Stimulated activated CD8-positive, alpha-beta memory T cell treated with anti-CD3 and anti-CD28 coated beads, Interleukin-7, amount 100 ng/mL, for 1 hour (primary cell): ENCODE data around the gene PRXL2B.
"Not testable (repeated sequence)": the region's sequence is repeated elsewhere in the genome, so short reads cannot be mapped to it uniquely, and the experiment has no call there.

ENCODE experiments used
- DNase-seq, 2 donors: peaks; one replicate each; pipeline ENCODE4 v3.0.0-alpha.2; 2020; ENCODE audit warnings: low read depth in 2 of 2

PRXL2B gene

DNA sequence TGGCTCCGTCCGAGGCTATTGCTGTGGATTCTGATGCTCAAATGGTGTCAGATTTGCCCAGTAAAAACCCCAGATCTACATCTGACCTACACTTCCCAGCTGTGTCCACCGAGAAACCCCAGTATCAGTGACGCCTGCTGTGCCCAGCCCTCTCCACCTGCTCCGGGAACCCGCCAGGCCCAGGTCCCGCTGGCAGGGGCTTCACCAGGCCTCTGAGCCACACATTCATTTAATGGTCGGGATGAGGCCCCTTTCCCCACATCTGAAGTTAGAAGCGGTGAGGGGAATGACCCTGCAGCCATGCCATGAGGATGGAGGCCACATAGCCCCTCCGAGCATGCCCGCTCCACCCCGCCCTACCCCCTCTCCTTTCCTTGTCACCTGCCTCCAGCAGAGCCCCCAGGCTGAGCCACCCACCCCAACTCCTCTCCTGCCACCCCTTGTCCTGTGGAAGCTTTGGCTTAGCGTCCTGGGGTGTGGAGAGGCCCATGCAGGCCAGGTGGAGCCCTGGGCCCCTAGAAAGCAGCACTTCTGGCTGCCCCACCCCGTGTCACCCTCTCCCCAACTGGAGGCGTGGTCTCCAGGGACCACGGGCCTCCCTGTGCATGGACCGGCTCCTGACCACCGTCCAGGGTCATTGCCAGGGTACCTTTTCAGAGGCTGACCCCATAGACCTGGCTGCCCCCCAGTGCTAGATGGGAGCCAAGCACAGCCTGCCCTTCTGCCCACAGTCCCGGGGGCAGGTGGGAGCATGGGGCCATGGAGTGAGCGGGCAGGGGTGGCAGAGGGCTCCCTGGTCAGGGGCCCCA is 22.4 kb upstream of the PRXL2B start:
- DNase-seq = no peak

DNA sequence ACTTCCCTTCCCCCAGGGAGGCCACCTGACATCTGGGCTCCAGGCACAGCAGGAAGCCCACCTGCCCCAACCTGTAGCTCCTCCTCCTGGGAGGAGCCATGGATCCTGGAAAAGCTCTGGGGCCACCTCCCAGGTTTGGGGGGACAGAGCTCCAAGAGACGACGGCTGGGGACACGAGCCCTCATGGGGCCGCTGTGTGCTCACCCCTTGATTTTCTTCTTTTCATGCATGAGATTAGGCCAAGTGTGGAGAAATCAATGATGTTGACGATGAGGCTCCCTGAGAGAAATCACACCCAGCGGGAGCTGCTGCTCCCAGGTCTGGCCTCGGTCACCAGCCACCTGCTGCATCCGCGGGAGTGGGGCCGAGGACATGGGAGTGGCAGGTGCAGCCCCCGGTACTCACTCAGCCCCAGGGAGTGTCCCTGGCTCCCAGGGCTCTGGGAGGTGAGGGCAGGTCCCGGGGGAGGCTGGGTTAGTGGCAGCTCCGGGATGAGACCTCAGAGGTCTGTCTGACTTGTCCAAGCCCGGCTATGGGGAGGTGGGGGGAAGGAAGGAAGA is 21.7 kb upstream of the PRXL2B start:
- no peak for DNase-seq

- DNase-seq = no peak
These were observed 20.2 kb upstream of the PRXL2B start for GRCh38 chr1:2566101-2567045.

DNA sequence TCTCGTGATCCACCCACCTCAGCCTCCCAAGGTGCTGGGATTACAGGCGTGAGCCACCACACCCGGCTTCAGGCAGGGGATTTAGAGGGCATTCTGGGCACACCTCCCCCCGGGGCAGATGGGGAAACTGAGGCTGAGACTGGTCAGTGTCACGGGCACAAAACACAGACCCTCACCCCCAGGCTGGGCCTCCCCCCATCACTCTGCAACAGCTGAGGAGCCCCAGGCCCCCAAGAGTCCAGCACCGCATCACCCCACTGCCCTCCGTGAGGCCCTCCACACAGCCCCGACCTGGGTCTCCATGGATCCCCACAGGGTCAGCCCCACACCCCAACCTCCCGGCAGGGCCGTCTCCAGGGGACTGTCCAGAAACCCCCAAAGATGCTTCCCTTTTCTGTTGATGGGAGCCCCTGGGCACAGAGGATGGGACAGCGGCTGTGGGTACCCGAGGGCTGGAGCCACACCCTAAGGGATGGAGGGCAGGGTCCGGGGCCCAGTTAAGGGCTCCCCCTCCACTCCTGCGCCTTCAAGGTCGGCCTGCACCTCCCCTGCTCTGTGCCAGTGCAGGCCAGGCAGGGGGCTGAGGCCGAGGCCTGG is 19.4 kb upstream of the PRXL2B start:
- no peak for DNase-seq

DNA sequence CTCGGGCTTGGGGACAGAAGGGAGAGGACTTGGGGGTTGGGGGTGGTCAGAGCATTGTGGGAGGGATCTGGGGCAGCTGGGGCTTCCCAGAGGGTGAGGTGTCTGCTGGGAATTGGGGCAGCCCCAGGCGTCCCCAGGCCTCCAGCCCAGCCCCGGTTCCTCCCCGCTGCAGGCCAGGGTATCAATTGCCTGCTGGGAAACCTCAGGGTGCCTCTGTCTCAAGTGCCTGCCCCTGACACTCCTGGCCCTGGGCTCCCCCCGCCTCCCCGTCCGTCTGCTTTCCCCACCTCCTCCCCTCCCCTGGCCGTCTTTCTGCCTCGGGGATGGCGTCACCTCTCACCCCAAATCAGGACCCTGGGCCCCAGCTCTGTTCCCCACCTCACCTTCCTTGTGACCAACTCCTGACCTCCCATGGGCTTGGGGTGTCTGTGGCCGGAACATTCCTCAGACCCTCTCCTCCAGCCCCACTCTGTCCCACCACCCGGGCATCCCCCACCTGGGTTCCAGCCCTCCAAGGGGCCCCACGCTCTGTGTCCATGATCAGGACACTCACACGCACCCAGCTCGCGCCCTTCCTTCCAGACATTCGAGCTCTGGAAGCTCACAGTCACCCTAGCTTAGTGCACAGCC is 18.3 kb upstream of the PRXL2B start:
- DNase-seq = not testable (repeated sequence)

DNA sequence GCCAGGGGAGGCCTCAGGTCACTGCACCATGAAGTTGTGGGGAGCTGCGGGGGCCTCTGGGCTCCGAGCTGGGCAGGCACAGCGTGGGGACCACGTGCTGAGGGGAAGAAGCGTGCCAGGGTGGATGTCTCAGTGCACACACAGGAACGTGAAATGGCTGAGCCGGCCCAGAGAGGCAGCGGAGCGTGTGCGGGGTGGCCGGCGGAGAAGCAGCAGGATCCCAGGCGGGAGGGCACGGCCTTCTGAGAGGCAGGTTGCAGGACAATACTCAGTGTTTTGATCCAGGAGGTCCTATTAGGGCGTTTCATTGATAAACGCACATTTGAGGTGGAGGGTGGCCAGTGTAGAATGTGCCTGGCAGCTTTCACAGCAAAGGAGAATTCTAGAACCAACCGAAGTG is 17.5 kb upstream of the PRXL2B start:
- DNase-seq = no peak

- not testable (repeated sequence) for DNase-seq
These were observed 16.9 kb upstream of the PRXL2B start for GRCh38 chr1:2569703-2570102.

GRCh38 chr1:2570332-2570731 is 16.2 kb upstream of the PRXL2B start:
- DNase-seq = no peak

- DNase-seq = no peak
These were observed 15.2 kb upstream of the PRXL2B start for GRCh38 chr1:2571348-2571747.

GRCh38 chr1:2573250-2573920 is 13.2 kb upstream of the PRXL2B start:
- no peak for DNase-seq

DNA sequence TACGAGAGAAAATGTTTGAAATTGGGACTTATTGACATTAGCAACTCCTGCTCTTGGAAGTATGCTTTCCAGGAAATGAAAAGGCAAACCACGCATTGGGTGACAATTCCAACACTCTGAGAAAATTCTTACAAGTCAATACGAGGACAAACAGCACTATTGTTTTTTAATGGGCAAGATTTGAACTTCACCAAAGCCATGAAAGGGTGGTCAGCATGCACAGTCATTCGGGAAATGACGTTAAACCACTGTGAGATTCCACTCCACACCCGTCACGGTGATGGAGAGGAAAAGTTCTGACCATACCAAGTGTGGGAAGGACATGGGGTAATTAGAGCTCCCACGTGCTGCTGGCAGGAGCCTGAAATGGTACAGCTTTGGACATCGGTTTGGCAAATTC is 12.2 kb upstream of the PRXL2B start:
- no peak for DNase-seq

- DNase-seq = no peak
These were observed 10.5 kb upstream of the PRXL2B start for GRCh38 chr1:2575801-2576663.

GRCh38 chr1:2577565-2578075 is 9.0 kb upstream of the PRXL2B start:
- DNase-seq = not testable (repeated sequence)

DNA sequence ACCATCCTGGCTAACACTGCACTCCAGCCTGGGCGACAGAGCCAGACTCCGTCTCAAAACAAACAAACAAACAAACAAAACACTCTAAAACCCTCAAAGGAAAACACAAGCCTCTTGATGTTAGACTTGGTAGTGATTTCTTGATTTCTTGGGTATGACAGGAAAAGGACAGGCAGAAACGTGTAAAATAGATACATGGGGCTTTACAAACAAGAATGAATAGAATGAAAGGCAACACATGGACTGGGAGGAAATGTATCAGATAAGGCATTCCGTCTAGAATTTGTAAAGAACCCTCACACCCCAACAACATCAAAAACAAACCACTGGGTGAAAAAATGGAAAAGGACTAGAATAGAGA is 7.8 kb upstream of the PRXL2B start:
- DNase-seq = no peak

DNA sequence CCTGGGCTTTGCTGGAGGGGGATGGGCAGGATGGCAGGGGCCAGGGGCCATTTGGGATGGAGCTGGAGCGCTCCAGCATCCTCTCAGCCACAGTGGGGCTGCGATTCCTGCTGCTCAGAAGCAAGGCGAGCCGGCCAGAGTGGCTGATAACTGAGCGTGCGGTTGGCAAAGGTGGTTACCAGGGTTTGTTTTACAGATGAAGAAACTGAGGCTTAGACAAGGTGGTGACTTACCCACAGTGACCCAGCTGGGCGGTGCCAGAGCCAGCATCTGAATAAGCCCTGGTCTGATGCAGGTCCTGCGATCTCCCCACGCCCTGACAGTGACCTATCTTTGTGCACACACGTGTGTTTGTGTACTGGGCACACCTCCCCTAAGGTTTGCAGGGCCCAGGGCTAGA is 5.9 kb upstream of the PRXL2B start:
- DNase-seq = no peak

GRCh38 chr1:2582391-2582790 is 4.2 kb upstream of the PRXL2B start:
- no peak for DNase-seq

DNA sequence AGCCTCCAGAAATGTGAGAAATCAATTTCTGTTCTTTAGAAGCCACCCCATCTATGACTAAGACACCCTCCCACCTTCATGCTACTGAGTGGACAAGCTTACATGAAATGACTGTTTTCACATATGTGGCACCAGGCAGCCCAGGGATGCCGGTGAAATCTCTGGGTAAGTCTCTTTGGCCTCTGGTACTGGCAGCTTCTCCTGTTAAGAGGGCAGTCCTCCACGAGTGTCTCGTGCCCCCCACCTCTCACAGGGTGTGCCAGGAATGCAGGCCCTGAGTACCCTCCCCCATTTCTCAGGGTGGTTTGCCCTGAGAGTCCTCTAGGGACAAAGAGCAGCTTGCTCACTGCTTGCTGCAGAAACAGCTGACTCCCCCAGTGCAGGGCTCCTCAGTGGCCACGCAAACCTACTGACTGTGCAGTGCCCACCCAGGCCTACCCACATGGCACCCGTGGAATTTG is 3.2 kb upstream of the PRXL2B start:
- no peak for DNase-seq

DNA sequence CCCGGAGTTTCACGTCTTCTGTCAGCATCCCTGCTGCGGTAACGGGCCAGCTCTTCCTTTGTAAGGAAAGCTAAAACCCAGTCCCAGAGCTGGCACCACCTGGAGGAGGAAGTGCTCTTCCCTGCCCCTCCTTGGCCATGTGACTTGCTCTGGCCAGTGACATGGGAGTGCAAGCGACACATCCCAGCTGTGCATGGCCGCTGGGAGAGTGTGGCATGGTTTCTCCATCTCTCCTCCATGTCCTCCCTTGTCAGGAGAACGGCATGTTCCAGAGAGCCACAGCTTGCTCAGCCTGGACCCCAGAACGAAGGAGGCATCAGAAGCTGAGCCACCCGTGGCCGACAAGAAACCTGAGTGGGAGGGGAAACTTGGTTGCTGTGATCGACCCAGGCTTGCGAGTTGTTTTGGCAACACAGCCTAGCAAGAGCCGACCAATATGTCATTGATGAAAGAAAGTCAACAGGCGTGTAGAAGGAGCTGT is 2.7 kb upstream of the PRXL2B start:
- DNase-seq = no peak

- DNase-seq = no peak
These were observed 1.8 kb upstream of the PRXL2B start for GRCh38 chr1:2584686-2585317.
